ENCODE results near the gene SCUBE2. TPM values are rescaled to one million over a fixed set of nuclear protein-coding genes. Genes with fewer than 3 reads are reported as not detected.

Gene SCUBE2
- total and polyA plus RNA-seq, 3 experiments from 2014 or later: 0.47 TPM; not detected in 2

DNA sequence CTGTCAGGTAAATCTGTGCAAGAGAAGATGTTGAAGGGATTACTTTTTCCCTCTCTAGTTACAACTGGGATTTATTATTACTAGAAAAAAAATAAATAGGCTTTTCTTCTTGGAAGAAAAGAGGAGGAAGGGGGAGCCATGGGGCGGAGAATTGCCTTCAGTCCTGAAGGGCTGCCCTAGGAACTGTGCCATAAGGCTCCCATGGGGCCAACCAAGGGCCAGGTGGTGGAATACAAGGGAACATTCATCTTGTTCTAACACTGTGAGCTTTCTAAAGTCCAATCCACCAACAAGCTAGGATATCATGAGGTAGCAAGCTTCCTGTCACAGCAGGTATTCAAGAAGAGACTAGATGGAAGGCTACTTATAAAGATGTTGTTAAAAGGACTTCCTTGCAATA lies 62.8 kb downstream of the SCUBE2 start:
- no peak overlapping the region for H3K4me3 Mint-ChIP-seq
- H3K27ac Mint-ChIP-seq: no peak overlapping the region
- no peaks in the 10 kb centered on the region for H3K4me1 ChIP-seq (ENCODE audit: insufficient read depth, low read length)
- ChIA-PET POLR2A (no interaction called here), CTCF (interaction anchor here (1.3 to 2.2 kb wide), 3 partner anchors 11 to 509 kb away, joined by 3 to 11 read pairs (median 3); no protein-coding TSS in a partner anchor)
- no peaks in the 10 kb centered on the region for H3K27me3 ChIP-seq (ENCODE audit: insufficient read depth, low read length, poor library complexity, severe bottlenecking)
- H3K27me3 Mint-ChIP-seq: peaks cover 2 to 4% of the 10 kb centered on the region in 2 donors
- H3K9me3 Mint-ChIP-seq: peaks cover 0 to 2% (median 0%) of the 10 kb centered on the region in 5 donors
- no peak for DNase-seq
- no peak overlapping the region for H3K27ac ChIP-seq (ENCODE audit: low read depth, low read length)
- H3K9me3 ChIP-seq (ENCODE audit: low read length): no peaks in the 10 kb centered on the region
- no peaks in the 10 kb centered on the region for H3K36me3 Mint-ChIP-seq
- no peaks in the 10 kb centered on the region for H3K36me3 ChIP-seq (ENCODE audit: insufficient read depth, low read length)
- no peak overlapping the region for H3K4me3 ChIP-seq (ENCODE audit: low read length)
- H3K4me1 Mint-ChIP-seq: no peaks in the 10 kb centered on the region

DNA sequence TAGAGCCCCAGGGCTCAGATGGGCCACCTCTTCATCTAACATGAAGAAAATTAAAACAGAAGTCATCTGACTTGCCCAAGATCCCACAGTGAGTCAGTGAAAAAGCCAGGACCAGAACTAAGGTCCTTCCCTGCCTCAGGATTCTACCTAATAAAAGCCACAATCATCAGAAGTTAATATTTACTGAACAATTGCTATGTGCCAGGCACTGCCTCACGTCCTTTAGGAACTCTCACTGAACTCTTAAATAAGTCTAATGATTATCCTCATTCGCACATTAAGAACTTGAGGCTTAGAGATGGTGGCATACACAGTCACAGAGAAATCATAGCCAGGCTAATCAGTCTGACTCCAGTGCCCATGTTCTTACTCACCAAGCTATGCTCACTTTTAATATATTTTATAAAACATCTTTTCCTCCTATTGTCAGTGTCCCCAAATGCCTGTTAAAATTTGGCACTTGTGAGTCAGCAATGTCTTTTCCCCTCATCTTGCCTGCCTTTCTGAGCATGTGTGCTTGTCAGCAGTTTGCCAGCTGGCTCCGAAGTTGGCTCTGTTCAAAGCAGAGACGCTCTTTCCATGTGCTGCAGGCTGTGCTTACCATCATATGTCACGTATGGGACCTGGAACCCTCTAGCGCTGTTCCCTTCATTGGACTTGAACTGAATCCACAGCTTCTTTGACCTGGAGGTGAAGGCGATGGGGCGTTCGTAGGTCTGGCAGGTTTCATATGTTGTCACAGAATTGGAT lies 66.1 kb downstream of the SCUBE2 start:
- H3K36me3 ChIP-seq (ENCODE audit: insufficient read depth, low read length): no peaks in the 10 kb centered on the region
- no peak overlapping the region for H3K27ac Mint-ChIP-seq
- ChIA-PET CTCF (interaction anchor here (2.4 kb wide), 1 partner anchor 10 kb away, joined by 11 read pairs; no protein-coding TSS in a partner anchor), POLR2A (no interaction called here)
- no peak overlapping the region for H3K27ac ChIP-seq (ENCODE audit: low read depth, low read length)
- H3K36me3 Mint-ChIP-seq: no peaks in the 10 kb centered on the region
- H3K4me1 ChIP-seq (ENCODE audit: insufficient read depth, low read length): no peaks in the 10 kb centered on the region
- no peaks in the 10 kb centered on the region for H3K9me3 Mint-ChIP-seq
- no peaks in the 10 kb centered on the region for H3K9me3 ChIP-seq (ENCODE audit: low read length)
- H3K27me3 Mint-ChIP-seq: peaks cover 0 to 15% of the 10 kb centered on the region in 2 donors
- H3K4me3 ChIP-seq (ENCODE audit: low read length): no peak overlapping the region
- no peaks in the 10 kb centered on the region for H3K27me3 ChIP-seq (ENCODE audit: insufficient read depth, low read length, poor library complexity, severe bottlenecking)
- DNase-seq: no peak
- no peak overlapping the region for H3K4me3 Mint-ChIP-seq
- no peaks in the 10 kb centered on the region for H3K4me1 Mint-ChIP-seq

DNA sequence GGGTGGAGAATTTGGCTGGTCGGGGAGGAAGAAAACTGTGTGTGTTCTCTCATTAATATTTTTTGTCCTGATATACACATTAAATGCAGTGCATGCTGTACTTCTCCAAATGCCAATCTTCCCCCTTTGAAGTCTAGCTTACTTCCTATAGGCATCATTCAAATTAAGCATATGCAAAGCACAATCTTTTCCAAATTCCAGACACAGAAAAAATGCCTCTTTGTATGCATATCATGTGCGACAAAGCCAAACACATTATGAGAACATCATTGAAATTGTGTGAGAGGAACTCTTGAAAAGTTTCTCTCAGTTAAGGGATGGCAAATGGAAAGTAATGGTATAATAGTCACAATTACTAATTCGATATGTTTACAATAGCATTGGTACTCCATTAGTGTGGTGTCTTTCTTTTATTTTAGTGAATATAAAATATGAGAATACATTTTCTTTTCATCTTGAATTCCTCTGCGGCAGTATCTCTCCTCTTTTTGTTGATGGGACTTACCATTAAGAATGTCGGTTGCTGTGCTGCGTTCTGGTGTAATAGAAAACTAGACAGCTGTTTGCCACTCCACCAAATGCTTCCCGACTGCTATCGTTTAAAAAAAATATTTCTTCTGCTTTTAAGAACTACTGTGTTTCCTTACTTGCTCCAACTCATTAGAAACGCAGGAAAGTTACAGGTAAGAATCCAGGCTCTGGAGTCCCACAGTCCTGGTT lies 68.3 kb downstream of the SCUBE2 start:
- H3K4me3 Mint-ChIP-seq: no peak overlapping the region
- H3K36me3 ChIP-seq (ENCODE audit: insufficient read depth, low read length): no peaks in the 10 kb centered on the region
- no peak for DNase-seq
- H3K9me3 Mint-ChIP-seq: no peaks in the 10 kb centered on the region
- H3K27me3 Mint-ChIP-seq: peaks cover 2 to 15% of the 10 kb centered on the region in 2 donors
- H3K27me3 ChIP-seq (ENCODE audit: insufficient read depth, low read length, poor library complexity, severe bottlenecking): no peaks in the 10 kb centered on the region
- H3K9me3 ChIP-seq (ENCODE audit: low read length): no peaks in the 10 kb centered on the region
- POLR2A ChIA-PET: interaction anchor here (0.7 kb wide), 1 partner anchor 931 kb away, joined by 4 read pairs; no protein-coding TSS in a partner anchor
- H3K36me3 Mint-ChIP-seq: no peaks in the 10 kb centered on the region
- H3K4me1 Mint-ChIP-seq: peaks cover 0 to 2% (median 1%) of the 10 kb centered on the region in 3 donors
- no peak overlapping the region for H3K27ac Mint-ChIP-seq
- no peak overlapping the region for H3K4me3 ChIP-seq (ENCODE audit: low read length)
- no peaks in the 10 kb centered on the region for H3K4me1 ChIP-seq (ENCODE audit: insufficient read depth, low read length)
- no peak overlapping the region for H3K27ac ChIP-seq (ENCODE audit: low read depth, low read length)
- CTCF ChIA-PET: no interaction called here

DNA sequence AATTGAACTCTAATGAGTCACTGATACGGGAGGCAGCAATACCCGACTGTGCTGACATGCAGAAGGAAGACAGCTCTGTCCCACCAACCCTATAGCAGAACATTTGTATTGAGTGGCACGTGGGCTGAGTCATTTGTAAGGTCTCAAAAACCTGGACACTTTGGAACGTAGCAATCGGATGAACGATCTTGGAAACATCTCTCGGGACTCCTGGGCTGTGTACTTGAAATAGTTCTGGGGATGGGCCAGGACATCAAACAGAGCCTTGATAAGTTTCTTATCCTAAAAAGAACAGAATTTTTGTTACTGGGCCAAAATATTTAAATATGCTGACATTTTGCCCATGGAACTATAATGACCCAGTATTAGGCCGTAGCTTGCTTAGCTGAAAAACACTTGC lies 70.5 kb downstream of the SCUBE2 start:
- Mint-ChIP-seq H3K27ac (no peak overlapping the region), H3K4me1 (peaks cover 8 to 21% (median 11%) of the 10 kb centered on the region in 3 donors), H3K9me3 (no peaks in the 10 kb centered on the region), H3K36me3 (no peaks in the 10 kb centered on the region), H3K4me3 (no peak overlapping the region), H3K27me3 (peaks cover 5 to 15% of the 10 kb centered on the region in 2 donors)
- Histone ChIP-seq H3K4me3 (ENCODE audit: low read length) (no peak overlapping the region), H3K9me3 (ENCODE audit: low read length) (no peaks in the 10 kb centered on the region), H3K27me3 (ENCODE audit: insufficient read depth, low read length, poor library complexity, severe bottlenecking) (no peaks in the 10 kb centered on the region), H3K27ac (ENCODE audit: low read depth, low read length) (no peak overlapping the region), H3K36me3 (ENCODE audit: insufficient read depth, low read length) (no peaks in the 10 kb centered on the region), H3K4me1 (ENCODE audit: insufficient read depth, low read length) (peaks cover 6% of the 10 kb centered on the region)
- DNase-seq: no peak
- ChIA-PET CTCF (no interaction called here), POLR2A (no interaction called here)

DNA sequence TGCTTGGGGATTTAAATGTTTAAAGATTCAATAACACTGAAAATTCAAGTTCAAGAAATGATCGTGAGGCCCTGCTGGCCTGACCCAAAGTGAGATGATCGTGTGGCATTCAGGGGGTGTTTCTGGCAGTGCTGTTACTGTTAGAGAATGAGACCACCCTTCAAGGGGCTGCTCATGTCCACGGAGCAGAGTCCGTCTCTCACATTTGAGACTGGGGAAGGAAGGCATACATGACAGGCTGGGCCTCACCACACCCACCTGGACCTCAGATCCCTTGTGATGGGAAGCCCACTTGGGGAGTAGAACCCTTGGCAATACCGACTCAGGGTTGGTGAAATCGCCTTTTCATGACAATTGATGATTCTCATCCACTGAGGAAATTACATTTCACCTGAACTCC lies 71.5 kb downstream of the SCUBE2 start:
- Histone ChIP-seq H3K36me3 (ENCODE audit: insufficient read depth, low read length) (no peaks in the 10 kb centered on the region), H3K4me3 (ENCODE audit: low read length) (no peak overlapping the region), H3K4me1 (ENCODE audit: insufficient read depth, low read length) (peaks cover 6% of the 10 kb centered on the region), H3K27ac (ENCODE audit: low read depth, low read length) (no peak overlapping the region), H3K9me3 (ENCODE audit: low read length) (no peaks in the 10 kb centered on the region), H3K27me3 (ENCODE audit: insufficient read depth, low read length, poor library complexity, severe bottlenecking) (no peaks in the 10 kb centered on the region)
- DNase-seq: no peak
- H3K36me3 Mint-ChIP-seq: no peaks in the 10 kb centered on the region
- CTCF ChIA-PET: no interaction called here
- H3K9me3 Mint-ChIP-seq: no peaks in the 10 kb centered on the region
- H3K4me1 Mint-ChIP-seq: peaks cover 8 to 25% (median 11%) of the 10 kb centered on the region in 3 donors
- no peak overlapping the region for H3K27ac Mint-ChIP-seq
- POLR2A ChIA-PET: no interaction called here
- peaks cover 5 to 12% of the 10 kb centered on the region in 2 donors for H3K27me3 Mint-ChIP-seq
- no peak overlapping the region for H3K4me3 Mint-ChIP-seq

DNA sequence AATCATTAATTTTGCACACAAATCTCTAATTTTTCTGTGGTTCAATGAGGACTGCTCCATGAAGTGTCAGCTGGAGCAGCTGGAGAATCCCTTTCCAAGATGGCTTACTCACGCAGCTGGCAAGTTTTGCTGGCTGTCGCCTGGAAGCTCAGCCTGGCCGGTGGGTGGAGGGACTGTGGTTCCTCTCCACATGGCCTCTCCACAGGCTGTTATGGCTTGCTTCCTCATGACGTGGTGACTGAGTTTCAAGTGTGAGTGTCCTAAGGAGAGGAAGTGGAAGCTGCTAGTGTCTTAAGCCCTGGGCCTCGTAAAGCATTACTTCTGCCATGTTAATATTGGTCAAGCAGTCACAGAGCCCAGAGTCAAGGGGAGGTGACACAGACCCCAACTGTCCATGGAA lies 73.6 kb downstream of the SCUBE2 start:
- Histone ChIP-seq H3K27ac (ENCODE audit: low read depth, low read length) (no peak overlapping the region), H3K4me1 (ENCODE audit: insufficient read depth, low read length) (peaks cover 6% of the 10 kb centered on the region), H3K36me3 (ENCODE audit: insufficient read depth, low read length) (no peaks in the 10 kb centered on the region), H3K4me3 (ENCODE audit: low read length) (no peak overlapping the region), H3K9me3 (ENCODE audit: low read length) (no peaks in the 10 kb centered on the region), H3K27me3 (ENCODE audit: insufficient read depth, low read length, poor library complexity, severe bottlenecking) (no peaks in the 10 kb centered on the region)
- H3K27me3 Mint-ChIP-seq: peaks cover 5 to 12% of the 10 kb centered on the region in 2 donors
- no peak overlapping the region for H3K27ac Mint-ChIP-seq
- H3K4me3 Mint-ChIP-seq: no peak overlapping the region
- POLR2A ChIA-PET: no interaction called here
- H3K4me1 Mint-ChIP-seq: peaks cover 8 to 25% (median 11%) of the 10 kb centered on the region in 3 donors
- H3K9me3 Mint-ChIP-seq: peaks cover 0 to 2% (median 0%) of the 10 kb centered on the region in 5 donors
- no peaks in the 10 kb centered on the region for H3K36me3 Mint-ChIP-seq
- CTCF ChIA-PET: interaction anchor here (0.9 to 5.8 kb wide), 6 partner anchors 10 to 489 kb away, joined by 3 to 51 read pairs (median 4); no protein-coding TSS in a partner anchor
- DNase-seq: no peak

DNA sequence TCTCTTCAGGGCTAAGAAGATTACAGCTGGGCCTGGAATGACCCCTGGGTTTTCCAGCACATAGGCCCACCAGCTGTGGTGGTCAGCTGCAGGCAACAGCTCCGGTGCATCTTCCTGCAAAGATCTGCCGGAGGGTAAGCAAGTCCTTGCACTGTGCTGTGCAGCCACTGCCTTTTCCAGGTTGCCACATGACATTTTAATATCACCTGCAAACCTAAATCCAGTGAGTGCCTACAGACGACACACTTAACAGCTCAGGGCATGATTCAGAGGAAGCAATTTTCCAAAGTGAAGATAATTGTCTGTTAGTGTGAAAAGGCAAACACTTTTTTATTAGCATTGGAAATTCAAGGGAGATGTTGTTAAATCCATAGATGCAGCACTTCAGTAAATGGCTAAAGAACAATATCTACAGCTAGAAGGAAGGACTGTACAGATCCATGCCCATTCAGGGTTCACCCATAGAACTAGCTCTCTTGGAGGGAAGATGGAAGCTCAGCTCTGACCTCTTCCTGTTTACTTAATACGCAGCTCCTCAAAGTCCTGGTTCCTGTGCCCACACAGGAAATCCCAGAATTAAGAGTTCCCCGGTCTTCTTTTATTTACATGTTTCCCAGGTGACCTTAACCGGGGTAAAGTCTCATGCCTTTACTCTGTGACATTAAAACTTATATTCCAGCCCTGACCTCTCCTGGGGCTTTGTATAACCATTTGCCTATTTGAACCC lies 74.3 kb downstream of the SCUBE2 start:
- CTCF ChIA-PET: interaction anchor here (0.6 to 5.8 kb wide), 10 partner anchors 11 to 489 kb away, joined by 3 to 51 read pairs (median 4); partner anchors contain the start of genes NRIP3 and TMEM9B
- Mint-ChIP-seq H3K27me3 (peaks cover 5 to 7% of the 10 kb centered on the region in 2 donors), H3K4me3 (no peak overlapping the region), H3K27ac (no peak overlapping the region), H3K36me3 (no peaks in the 10 kb centered on the region), H3K4me1 (peaks cover 8 to 25% (median 11%) of the 10 kb centered on the region in 3 donors), H3K9me3 (peaks cover 0 to 2% (median 0%) of the 10 kb centered on the region in 5 donors)
- no peak overlapping the region for H3K4me3 ChIP-seq (ENCODE audit: low read length)
- H3K27me3 ChIP-seq (ENCODE audit: insufficient read depth, low read length, poor library complexity, severe bottlenecking): no peaks in the 10 kb centered on the region
- H3K4me1 ChIP-seq (ENCODE audit: insufficient read depth, low read length): peaks cover 6% of the 10 kb centered on the region
- H3K36me3 ChIP-seq (ENCODE audit: insufficient read depth, low read length): no peaks in the 10 kb centered on the region
- H3K9me3 ChIP-seq (ENCODE audit: low read length): no peaks in the 10 kb centered on the region
- no peak overlapping the region for H3K27ac ChIP-seq (ENCODE audit: low read depth, low read length)
- POLR2A ChIA-PET: no interaction called here
- DNase-seq: no peak

Data from CD8-positive, alpha-beta memory T cell (primary cell).